ENCODE results near the gene NMNAT3. TPM values are rescaled to one million over a fixed set of nuclear protein-coding genes. Genes with fewer than 3 reads are reported as not detected.

Gene NMNAT3
- total RNA-seq, 6 experiments from 2014 or later, result 1.3 to 3.6 (median 2.6) TPM

- no peaks in the 10 kb centered on the region for H3K9me3 ChIP-seq
- ATAC-seq (peak; percentile 76 to 97 (median 88)), DNase-seq (peak in 1 of 3 donors; percentile 45)
- intact Hi-C loops (cut with DNase I), result loop anchor here in 1 of 2 donors (5.0 kb wide), 1 partner anchor 135 kb away; no protein-coding TSS in a partner anchor
- no peak overlapping the region for H3K27ac ChIP-seq
- no CpG with 5 or more reads among the region's 1 CpG for WGBS (ENCODE audit: insufficient coverage, low coverage, low lambda C conversion rate, missing lambda C conversion rate)
- H3K4me3 ChIP-seq, result no peak overlapping the region
- no peaks in the 10 kb centered on the region for H3K36me3 ChIP-seq
- no peaks in the 10 kb centered on the region for H3K27me3 ChIP-seq
- no peaks in the 10 kb centered on the region for H3K4me1 ChIP-seq
- TF ChIP-seq CTCF (IDR thresholded peaks at IDR 0.05) (peak; percentile 55 to 90 (median 65)), POLR2A (IDR thresholded peaks at IDR 0.05) (no peak)
These were observed 115.7 kb downstream of the NMNAT3 start for GRCh38 chr3:139561959-139562676.

GRCh38 chr3:139561255-139561817 lies 116.4 kb downstream of the NMNAT3 start:
- Histone ChIP-seq H3K4me1 (no peaks in the 10 kb centered on the region), H3K4me3 (no peak overlapping the region), H3K27me3 (no peaks in the 10 kb centered on the region), H3K36me3 (no peaks in the 10 kb centered on the region), H3K9me3 (no peaks in the 10 kb centered on the region), H3K27ac (no peak overlapping the region)
- no peak for TF ChIP-seq POLR2A (IDR thresholded peaks at IDR 0.05)
- TF ChIP-seq CTCF (IDR thresholded peaks at IDR 0.05), result no peak
- 72% methylated on average over 7 of the region's 7 CpGs for WGBS (ENCODE audit: insufficient coverage, low coverage, low lambda C conversion rate, missing lambda C conversion rate)
- DNase-seq, result no peak
- intact Hi-C loops (cut with DNase I), result loop anchor here in 1 of 2 donors (5.0 kb wide), 1 partner anchor 134 kb away; no protein-coding TSS in a partner anchor
- no peak for ATAC-seq

GRCh38 chr3:139560411-139560810 lies 117.4 kb downstream of the NMNAT3 start:
- intact Hi-C loops (cut with DNase I), result loop anchor here in 1 of 2 donors (5.0 kb wide), 1 partner anchor 133 kb away; no protein-coding TSS in a partner anchor
- H3K36me3 ChIP-seq, result no peaks in the 10 kb centered on the region
- H3K9me3 ChIP-seq, result no peaks in the 10 kb centered on the region
- H3K27me3 ChIP-seq, result no peaks in the 10 kb centered on the region
- ATAC-seq (no peak), DNase-seq (no peak)
- TF ChIP-seq CTCF (IDR thresholded peaks at IDR 0.05), result no peak
- H3K4me3 ChIP-seq, result no peak overlapping the region
- no peak overlapping the region for H3K27ac ChIP-seq
- 95% methylated on average over 3 of the region's 3 CpGs for WGBS (ENCODE audit: insufficient coverage, low coverage, low lambda C conversion rate, missing lambda C conversion rate)
- no peaks in the 10 kb centered on the region for H3K4me1 ChIP-seq

GRCh38 chr3:139559541-139559940 lies 118.2 kb downstream of the NMNAT3 start:
- Histone ChIP-seq H3K4me3 (no peak overlapping the region), H3K27ac (no peak overlapping the region), H3K27me3 (no peaks in the 10 kb centered on the region), H3K4me1 (no peaks in the 10 kb centered on the region), H3K9me3 (no peaks in the 10 kb centered on the region), H3K36me3 (no peaks in the 10 kb centered on the region)
- 63% methylated on average over 5 of the region's 5 CpGs for WGBS (ENCODE audit: insufficient coverage, low coverage, low lambda C conversion rate, missing lambda C conversion rate)
- intact Hi-C loops (cut with DNase I), result loop anchor here in 1 of 2 donors (10.0 kb wide), 1 partner anchor 135 kb away; no protein-coding TSS in a partner anchor
- no peak for TF ChIP-seq POLR2A (IDR thresholded peaks at IDR 0.05)
- TF ChIP-seq CTCF (IDR thresholded peaks at IDR 0.05), result no peak
- DNase-seq, result no peak
- no peak for ATAC-seq

Data from right lobe of liver (tissue), 6 donors.